Caco-2 (cell line): ENCODE data around the gene HMCN1. TPM values are rescaled to one million over a fixed set of nuclear protein-coding genes. Genes with fewer than 3 reads are reported as not detected.
A peak's percentile ranks its signal among the peaks of the same experiment; 100 is the strongest.

Experiments used
- BruUV-seq: library from RNA; stranded (reverse); fragments of 400-500 nt; replicated peaks from 2 replicates; lab custom pipeline; 2021; lab: Mats Ljungman, UMichigan
- CTCF ChIA-PET: fragments of 300-600 bp; sonication (Branson Sonifier 250); formaldehyde crosslinking; loops from one replicate; lab custom pipeline; 2022; ENCODE audit warnings: antibody characterized with exemption; lab: Charles Lee
- POLR2A ChIA-PET: fragments of 300-600 bp; sonication (Branson Sonifier 250); formaldehyde crosslinking; loops from one replicate; lab custom pipeline; 2022; ENCODE audit warnings: antibody characterized with exemption; lab: Charles Lee
- DNase-seq, 2 experiments: peaks; one replicate each; pipeline versions ENCODE4 v3.0.0 to v3.0.0-alpha.2; 2020 to 2022
- H3K27me3 ChIP-seq: replicated peaks from 2 replicates; pipeline ENCODE4 v1.6.0; 2011; ENCODE audit warnings: low read length; ENCODE audit not compliant: control insufficient read depth, insufficient read depth
- H3K36me3 ChIP-seq: 2 replicates; pipeline ENCODE4 v1.5.1; 2011; ENCODE audit warnings: low read length; ENCODE audit not compliant: control insufficient read depth, insufficient read depth
- H3K4me1 ChIP-seq: fragments of 250-450 bp; sonication (Bioruptor Pico); 2 replicates; pipeline ENCODE4 v1.5.1; 2020; ENCODE audit warnings: mild to moderate bottlenecking
- H3K4me3 ChIP-seq: 2 replicates; pipeline ENCODE4 v1.5.1; 2011; ENCODE audit warnings: low read depth, mild to moderate bottlenecking, control low read depth, low read length
- H3K9me3 ChIP-seq: fragments of 250-450 bp; sonication (Bioruptor Pico); 2 replicates; pipeline ENCODE4 v1.5.1; 2020; ENCODE audit warnings: mild to moderate bottlenecking, moderate library complexity
- H3K27ac Mint-ChIP-seq: one replicate; pipeline ENCODE4 v1.8.0; 2022; ENCODE audit warnings: mixed read lengths; ENCODE audit not compliant: unreplicated experiment
- H3K27me3 Mint-ChIP-seq: one replicate; pipeline ENCODE4 v1.8.0; 2022; ENCODE audit warnings: mixed read lengths; ENCODE audit not compliant: insufficient read depth, unreplicated experiment
- H3K36me3 Mint-ChIP-seq: one replicate; pipeline ENCODE4 v1.8.0; 2022; ENCODE audit warnings: mild to moderate bottlenecking, mixed read lengths; ENCODE audit not compliant: insufficient read depth, unreplicated experiment
- H3K4me1 Mint-ChIP-seq: one replicate; pipeline ENCODE4 v1.8.0; 2022; ENCODE audit warnings: low read depth, mixed read lengths; ENCODE audit not compliant: unreplicated experiment
- H3K4me3 Mint-ChIP-seq: one replicate; pipeline ENCODE4 v1.8.0; 2022; ENCODE audit warnings: mild to moderate bottlenecking, moderate library complexity, mixed read lengths; ENCODE audit not compliant: unreplicated experiment
- H3K9me3 Mint-ChIP-seq: one replicate; pipeline ENCODE4 v1.8.0; 2022; ENCODE audit warnings: mixed read lengths; ENCODE audit not compliant: unreplicated experiment
- intact Hi-C: fragments of 100-400 bp; cut with micrococcal nuclease; formaldehyde crosslinking; loops from one replicate; pipeline ENCODE4 v1.10.0; 2022; ENCODE audit not compliant: unreplicated experiment
- total RNA-seq: library from RNA; stranded (reverse); gene quantifications from 2 replicates; pipeline ENCODE4 v1.2.3, GENCODE V29; 2022
- TF ChIP-seq, protein P1 (sequence below), 2 experiments: fragments of 200-600 bp in 1 of 2; IDR thresholded peaks; 1 replicate in 1 of 2; 2 replicates in 1 of 2; pipeline versions ENCODE4 v1.5.1 to v1.8.0; 2011 to 2022; ENCODE audit warnings: antibody characterized with exemption in 1 of 2, control low read depth in 1 of 2, inconsistent platforms in 1 of 2, low read depth in 1 of 2, low read length in 1 of 2, mild to moderate bottlenecking in 1 of 2, moderate library complexity in 1 of 2; ENCODE audit not compliant: insufficient read depth in 1 of 2, severe bottlenecking in 1 of 2, unreplicated experiment in 1 of 2

Gene HMCN1
- total RNA-seq, 1 experiment from 2014 or later = 0.02 TPM

DNA sequence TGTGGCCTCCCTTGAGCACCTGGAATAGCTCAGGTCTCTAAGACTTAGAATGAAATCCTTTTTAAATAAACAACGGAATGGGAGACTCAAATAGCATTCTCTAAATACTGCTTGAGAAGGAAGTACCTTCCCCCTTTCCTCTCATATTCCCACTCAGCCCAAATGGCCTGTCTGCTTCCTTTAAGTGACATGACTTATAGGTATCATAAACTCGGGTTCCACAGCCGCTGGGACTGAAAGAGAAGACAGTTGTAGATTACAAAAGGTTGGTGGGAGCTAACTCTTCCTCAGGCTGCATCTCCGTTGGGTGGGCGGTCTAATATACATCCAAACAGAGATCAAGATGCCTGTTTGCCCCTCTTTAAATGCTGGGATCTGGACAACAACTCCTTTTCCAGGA lies 1.2 kb upstream of the HMCN1 start:
- H3K36me3 ChIP-seq = no peaks in the 10 kb centered on the region
- Mint-ChIP-seq H3K27ac (no peak overlapping the region), H3K4me1 (peaks cover 8% of the 10 kb centered on the region), H3K27me3 (peaks cover 30% of the 10 kb centered on the region), H3K9me3 (peaks cover 13% of the 10 kb centered on the region), H3K36me3 (no peaks in the 10 kb centered on the region), H3K4me3 (no peak overlapping the region)
- no peaks in the 10 kb centered on the region for H3K9me3 ChIP-seq
- intact Hi-C loops = no loop called here
- DNase-seq = no peak
- no TSS peak for BruUV-seq
- ChIA-PET CTCF (interaction anchor here (0.9 kb wide), 1 partner anchor 12 kb away, joined by 3 read pairs; no protein-coding TSS in a partner anchor), POLR2A (no interaction called here)
- H3K4me3 ChIP-seq = no peak overlapping the region
- no peaks in the 10 kb centered on the region; the same call in 1 of the 2 replicates for H3K27me3 ChIP-seq
- H3K4me1 ChIP-seq = no peaks in the 10 kb centered on the region
- TF ChIP-seq, protein P1, sequence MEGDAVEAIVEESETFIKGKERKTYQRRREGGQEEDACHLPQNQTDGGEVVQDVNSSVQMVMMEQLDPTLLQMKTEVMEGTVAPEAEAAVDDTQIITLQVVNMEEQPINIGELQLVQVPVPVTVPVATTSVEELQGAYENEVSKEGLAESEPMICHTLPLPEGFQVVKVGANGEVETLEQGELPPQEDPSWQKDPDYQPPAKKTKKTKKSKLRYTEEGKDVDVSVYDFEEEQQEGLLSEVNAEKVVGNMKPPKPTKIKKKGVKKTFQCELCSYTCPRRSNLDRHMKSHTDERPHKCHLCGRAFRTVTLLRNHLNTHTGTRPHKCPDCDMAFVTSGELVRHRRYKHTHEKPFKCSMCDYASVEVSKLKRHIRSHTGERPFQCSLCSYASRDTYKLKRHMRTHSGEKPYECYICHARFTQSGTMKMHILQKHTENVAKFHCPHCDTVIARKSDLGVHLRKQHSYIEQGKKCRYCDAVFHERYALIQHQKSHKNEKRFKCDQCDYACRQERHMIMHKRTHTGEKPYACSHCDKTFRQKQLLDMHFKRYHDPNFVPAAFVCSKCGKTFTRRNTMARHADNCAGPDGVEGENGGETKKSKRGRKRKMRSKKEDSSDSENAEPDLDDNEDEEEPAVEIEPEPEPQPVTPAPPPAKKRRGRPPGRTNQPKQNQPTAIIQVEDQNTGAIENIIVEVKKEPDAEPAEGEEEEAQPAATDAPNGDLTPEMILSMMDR (IDR thresholded peaks at IDR 0.05; ENCODE audit: insufficient read depth in 1 of 2, low read depth in 1 of 2, low read length in 1 of 2, severe bottlenecking in 1 of 2, unreplicated experiment in 1 of 2) = no peak

GRCh38 chr1:185734929-185735700 lies 924 bp downstream of the HMCN1 start:
- Mint-ChIP-seq H3K4me1 (peaks cover 8% of the 10 kb centered on the region), H3K4me3 (peak overlapping the region; percentile 67), H3K27ac (no peak overlapping the region), H3K36me3 (no peaks in the 10 kb centered on the region), H3K9me3 (peaks cover 21% of the 10 kb centered on the region), H3K27me3 (peaks cover 37% of the 10 kb centered on the region)
- H3K4me1 ChIP-seq = no peaks in the 10 kb centered on the region
- CTCF ChIA-PET = interaction anchor here (1.8 kb wide), 1 partner anchor 14 kb away, joined by 15 read pairs; no protein-coding TSS in a partner anchor
- no peak for DNase-seq
- BruUV-seq = no TSS peak
- intact Hi-C loops = loop anchor here (2.0 kb wide), 1 partner anchor 14 kb away; no protein-coding TSS in a partner anchor
- POLR2A ChIA-PET = no interaction called here
- TF ChIP-seq, protein P1 (IDR thresholded peaks at IDR 0.05; ENCODE audit: insufficient read depth in 1 of 2, low read depth in 1 of 2, low read length in 1 of 2, severe bottlenecking in 1 of 2, unreplicated experiment in 1 of 2) = no peak
- H3K27me3 ChIP-seq = no peaks in the 10 kb centered on the region; the same call in 1 of the 2 replicates
- no peaks in the 10 kb centered on the region for H3K36me3 ChIP-seq
- no peaks in the 10 kb centered on the region for H3K9me3 ChIP-seq
- H3K4me3 ChIP-seq = no peak overlapping the region

GRCh38 chr1:185735701-185736064 lies 1.5 kb downstream of the HMCN1 start:
- POLR2A ChIA-PET = no interaction called here
- intact Hi-C loops = loop anchor here (2.0 kb wide), 1 partner anchor 15 kb away; no protein-coding TSS in a partner anchor
- no peak overlapping the region for H3K4me3 Mint-ChIP-seq

More at GRCh38 chr1:185735701-185736064, 1.5 kb downstream of the HMCN1 start:
- TF ChIP-seq, protein P1 (IDR thresholded peaks at IDR 0.05; ENCODE audit: insufficient read depth in 1 of 2, low read depth in 1 of 2, low read length in 1 of 2, severe bottlenecking in 1 of 2, unreplicated experiment in 1 of 2) = no peak
- no peak overlapping the region for H3K27ac Mint-ChIP-seq
- Histone ChIP-seq H3K9me3 (no peaks in the 10 kb centered on the region), H3K4me3 (no peak overlapping the region), H3K27me3 (no peaks in the 10 kb centered on the region; the same call in 1 of the 2 replicates), H3K36me3 (no peaks in the 10 kb centered on the region), H3K4me1 (no peaks in the 10 kb centered on the region)
- no peak for DNase-seq
- CTCF ChIA-PET = no interaction called here
- BruUV-seq = no TSS peak
- H3K9me3 Mint-ChIP-seq = peaks cover 21% of the 10 kb centered on the region
- H3K36me3 Mint-ChIP-seq = no peaks in the 10 kb centered on the region
- H3K4me1 Mint-ChIP-seq = peaks cover 8% of the 10 kb centered on the region
- H3K27me3 Mint-ChIP-seq = peaks cover 34% of the 10 kb centered on the region
